NB4 (cell line): ENCODE data around the gene PTGES2.

ENCODE experiments used
- CTCF ChIP-seq: IDR thresholded peaks from one replicate; pipeline ENCODE4 v1.5.1; 2012; ENCODE audit warnings: low read depth, low read length
- MYC ChIP-seq: IDR thresholded peaks from 2 replicates; pipeline ENCODE4 v1.6.1; 2011; ENCODE audit warnings: low read depth, low read length
- POLR2A ChIP-seq: IDR thresholded peaks from 2 replicates; pipeline ENCODE4 v1.6.1; 2011; ENCODE audit warnings: mild to moderate bottlenecking; ENCODE audit not compliant: insufficient read length; ENCODE audit errors: extremely low read depth

GRCh38 chr9:128073253-128073886 is 54.2 kb downstream of the PTGES2 start:
- no peak for TF ChIP-seq POLR2A
- TF ChIP-seq CTCF = no peak
- TF ChIP-seq MYC = no peak
